ENCODE results near the gene REC114.

Gene REC114

DNA sequence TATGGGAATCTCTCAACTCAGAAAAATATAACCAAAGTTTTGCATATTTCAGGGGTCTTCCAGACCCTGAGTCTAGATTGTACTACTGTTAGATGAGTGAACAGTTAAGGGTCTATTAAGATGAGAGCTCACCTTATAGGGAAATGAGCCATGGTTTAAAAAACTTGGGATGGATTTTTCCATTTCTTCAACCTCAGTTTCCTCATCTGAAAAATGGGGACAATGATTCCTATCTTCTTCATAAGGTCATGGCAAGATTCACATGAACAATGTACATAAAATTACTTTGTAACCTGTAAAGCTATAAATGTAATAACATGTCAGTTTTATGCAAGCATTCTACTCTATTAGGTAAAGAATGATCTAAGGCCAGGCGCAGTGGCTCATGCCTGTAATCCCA is 161.5 kb downstream of the REC114 start:
- Mint-ChIP-seq H3K9me3 (no peaks in the 10 kb centered on the region), H3K4me3 (no peak overlapping the region), H3K27me3 (ENCODE audit: low read depth) (no peaks in the 10 kb centered on the region), H3K36me3 (ENCODE audit: low read depth) (no peaks in the 10 kb centered on the region), H3K27ac (no peak overlapping the region), H3K4me1 (ENCODE audit: low read depth) (peaks cover 21% of the 10 kb centered on the region)

DNA sequence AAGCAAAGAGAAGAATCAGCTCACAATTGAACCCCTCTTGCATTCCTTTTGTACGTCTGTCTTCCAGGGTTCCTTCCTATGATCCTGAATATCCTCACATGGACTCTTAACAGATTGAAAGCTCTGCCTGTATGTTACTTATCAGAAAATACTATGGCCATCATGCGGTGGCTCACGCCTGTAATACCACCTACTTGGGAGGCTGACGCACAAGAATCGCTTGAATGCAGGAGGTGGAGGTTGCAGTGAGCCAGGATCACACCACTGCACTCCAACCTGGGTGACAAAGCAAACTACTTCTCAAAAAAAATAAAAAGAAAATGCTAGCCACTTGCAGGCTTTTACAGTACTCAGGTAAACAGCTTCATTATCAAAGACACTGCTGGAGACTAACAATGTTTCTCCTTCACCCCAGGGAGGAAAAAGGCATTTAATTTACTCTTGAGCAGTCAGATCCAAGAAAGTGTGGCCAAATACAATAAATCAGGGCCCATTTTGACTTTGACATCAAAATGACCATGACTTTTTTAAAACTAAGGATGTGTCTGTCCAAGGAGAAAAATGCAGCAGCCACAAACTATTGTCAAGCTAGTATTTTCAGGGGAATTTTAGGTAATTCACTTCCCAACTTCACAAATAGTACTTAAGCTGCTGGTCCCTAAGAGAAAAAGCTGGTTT is 162.9 kb downstream of the REC114 start:
- Mint-ChIP-seq H3K27me3 (ENCODE audit: low read depth) (no peaks in the 10 kb centered on the region), H3K4me3 (no peak overlapping the region), H3K9me3 (no peaks in the 10 kb centered on the region), H3K36me3 (ENCODE audit: low read depth) (no peaks in the 10 kb centered on the region), H3K4me1 (ENCODE audit: low read depth) (peaks cover 21% of the 10 kb centered on the region), H3K27ac (no peak overlapping the region)

DNA sequence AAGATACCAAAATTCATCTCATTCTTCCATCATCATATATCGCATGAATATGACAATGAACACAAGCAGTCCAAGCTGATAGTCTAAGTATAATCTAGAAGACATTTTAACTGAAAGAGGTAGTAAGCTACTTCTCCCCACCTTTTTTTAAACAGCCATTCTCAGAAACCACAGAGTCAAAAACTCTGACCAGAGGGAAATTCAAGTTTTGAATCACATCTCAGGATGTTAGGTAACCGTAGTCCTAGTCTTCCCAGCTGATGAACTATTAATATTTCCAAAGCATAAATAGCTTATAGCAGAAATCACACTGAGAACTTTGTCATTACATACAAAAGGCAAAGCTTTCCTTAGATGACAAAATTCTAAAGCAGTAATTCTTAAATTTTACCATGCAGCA is 164.4 kb downstream of the REC114 start:
- no peaks in the 10 kb centered on the region for H3K36me3 Mint-ChIP-seq (ENCODE audit: low read depth)
- H3K4me1 Mint-ChIP-seq (ENCODE audit: low read depth) = peaks cover 23% of the 10 kb centered on the region
- H3K27ac Mint-ChIP-seq = no peak overlapping the region
- no peaks in the 10 kb centered on the region for H3K27me3 Mint-ChIP-seq (ENCODE audit: low read depth)
- no peaks in the 10 kb centered on the region for H3K9me3 Mint-ChIP-seq
- H3K4me3 Mint-ChIP-seq = no peak overlapping the region

DNA sequence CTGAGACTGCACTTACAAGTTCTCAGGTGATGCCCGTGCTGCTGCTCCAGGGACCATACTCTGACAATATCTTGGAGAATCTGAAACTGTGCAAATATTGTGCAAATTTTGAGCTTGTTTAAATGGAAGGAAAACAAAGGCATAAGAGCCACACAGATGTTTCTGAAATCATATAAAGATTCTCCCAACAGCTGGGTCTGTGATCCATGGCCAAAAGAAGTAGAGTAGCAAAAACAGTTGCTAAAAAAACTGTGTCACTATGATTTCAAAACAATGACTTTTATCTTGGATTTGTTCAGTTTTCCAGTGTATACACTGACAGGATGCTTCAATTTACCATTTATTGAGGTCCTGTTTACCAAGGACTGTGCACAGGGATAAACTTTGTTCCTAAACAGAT is 164.9 kb downstream of the REC114 start:
- no peaks in the 10 kb centered on the region for H3K9me3 Mint-ChIP-seq
- peaks cover 23% of the 10 kb centered on the region for H3K4me1 Mint-ChIP-seq (ENCODE audit: low read depth)
- H3K4me3 Mint-ChIP-seq = no peak overlapping the region
- no peak overlapping the region for H3K27ac Mint-ChIP-seq
- H3K36me3 Mint-ChIP-seq (ENCODE audit: low read depth) = no peaks in the 10 kb centered on the region
- no peaks in the 10 kb centered on the region for H3K27me3 Mint-ChIP-seq (ENCODE audit: low read depth)

DNA sequence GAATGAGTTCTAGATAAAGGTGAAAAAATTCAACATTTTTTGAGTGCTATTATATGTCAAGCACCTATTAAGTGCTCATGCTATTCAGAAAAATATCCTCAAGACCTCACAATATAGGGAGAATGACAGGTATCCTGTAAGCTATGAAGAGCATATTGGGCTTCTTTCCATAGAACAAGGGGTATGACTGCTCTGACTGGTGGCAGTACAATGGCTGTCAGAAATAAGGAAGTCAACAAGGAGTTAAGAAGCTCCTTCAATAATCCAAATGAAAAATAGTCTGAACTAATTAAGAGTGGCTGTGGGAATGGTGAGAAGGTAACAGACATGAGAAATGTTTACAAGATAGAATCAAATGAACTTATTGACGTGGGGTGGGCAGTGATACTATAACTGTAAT is 165.5 kb downstream of the REC114 start:
- Mint-ChIP-seq H3K4me3 (no peak overlapping the region), H3K27ac (no peak overlapping the region), H3K27me3 (ENCODE audit: low read depth) (no peaks in the 10 kb centered on the region), H3K9me3 (no peaks in the 10 kb centered on the region), H3K4me1 (ENCODE audit: low read depth) (peaks cover 23% of the 10 kb centered on the region), H3K36me3 (ENCODE audit: low read depth) (no peaks in the 10 kb centered on the region)

DNA sequence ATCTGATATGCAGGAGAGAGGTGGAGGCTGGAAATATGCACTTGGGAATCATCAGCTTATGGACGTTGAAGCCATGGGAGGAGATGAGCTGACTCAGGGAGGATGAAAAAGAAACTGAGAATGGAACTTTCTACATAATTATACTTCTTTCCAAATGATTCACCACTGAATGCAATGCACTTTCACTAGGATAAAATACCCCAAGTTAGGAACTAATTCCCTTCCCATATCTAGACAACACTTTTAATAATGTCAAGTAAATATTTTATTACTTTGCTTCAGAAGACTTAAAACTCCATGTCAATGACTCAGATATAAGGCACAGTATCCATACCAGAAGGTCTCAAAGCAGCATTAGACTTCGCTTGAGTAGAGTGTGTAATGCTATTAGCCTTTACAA is 166.0 kb downstream of the REC114 start:
- H3K36me3 Mint-ChIP-seq (ENCODE audit: low read depth) = no peaks in the 10 kb centered on the region
- peaks cover 23% of the 10 kb centered on the region for H3K4me1 Mint-ChIP-seq (ENCODE audit: low read depth)
- no peaks in the 10 kb centered on the region for H3K9me3 Mint-ChIP-seq
- no peaks in the 10 kb centered on the region for H3K27me3 Mint-ChIP-seq (ENCODE audit: low read depth)
- no peak overlapping the region for H3K27ac Mint-ChIP-seq
- H3K4me3 Mint-ChIP-seq = no peak overlapping the region

Measured in T-helper 1 cell treated with Interleukin-12 subunit alpha and Interleukin-12 subunit beta and Interleukin-4 antibody, amounts not matched to agents 30 μg/mL and 1 μg/mL, for 36 hours (primary cell).